Stimulated activated memory B cell treated with anti-CD40 and anti-IgM and Interleukin-4, amounts not matched to agents 10 μg/mL and 1 μg/mL and 100 μg/mL, for 72 hours (primary cell): ENCODE results near the gene EEF1E1.
A peak's percentile ranks its signal among the peaks of the same experiment; 100 is the strongest.
"Not testable (repeated sequence)": the region's sequence is repeated elsewhere in the genome, so short reads cannot be mapped to it uniquely, and the experiment has no call there.

Experiments used
- ATAC-seq: fragments of 150-1000 bp; cut with Tn5 transposase; 2 replicates; pipeline ENCODE4 v1.10.0; 2021
- H3K27ac Mint-ChIP-seq: one replicate; pipeline ENCODE4 v1.8.0; 2022; ENCODE audit warnings: mild to moderate bottlenecking, mixed read lengths
- H3K27me3 Mint-ChIP-seq: one replicate; pipeline ENCODE4 v1.8.0; 2022; ENCODE audit warnings: mixed read lengths
- H3K36me3 Mint-ChIP-seq: one replicate; pipeline ENCODE4 v1.8.0; 2022; ENCODE audit warnings: mixed read lengths
- H3K4me1 Mint-ChIP-seq: one replicate; pipeline ENCODE4 v1.8.0; 2022; ENCODE audit warnings: mixed read lengths
- H3K4me3 Mint-ChIP-seq: one replicate; pipeline ENCODE4 v1.8.0; 2022; ENCODE audit warnings: mild to moderate bottlenecking, moderate library complexity, mixed read lengths
- H3K9me3 Mint-ChIP-seq: one replicate; pipeline ENCODE4 v1.8.0; 2022; ENCODE audit warnings: mixed read lengths

The EEF1E1 gene

DNA sequence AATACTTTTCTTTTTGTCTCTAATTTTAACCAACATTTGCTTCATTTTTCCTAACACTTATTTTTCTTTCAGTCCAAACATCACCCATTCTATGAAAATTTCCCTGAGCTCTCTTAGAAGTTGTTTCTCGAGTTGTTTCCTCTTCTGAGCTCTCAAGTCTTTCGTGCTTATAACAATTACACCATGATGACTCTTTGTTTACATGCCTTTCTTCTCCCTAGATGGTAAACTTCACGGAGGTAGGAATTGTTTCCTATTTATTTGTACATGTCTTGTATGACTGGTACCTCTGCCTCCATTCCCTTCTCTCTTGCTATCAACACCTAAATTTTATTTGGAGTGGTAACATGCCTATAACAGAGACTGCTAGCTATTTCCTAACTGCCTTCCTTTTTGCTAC lies 44.6 kb downstream of the EEF1E1 start:
- peaks cover 9% of the 10 kb centered on the region for H3K4me1 Mint-ChIP-seq
- no peak for ATAC-seq
- H3K36me3 Mint-ChIP-seq: peaks cover 34% of the 10 kb centered on the region
- H3K9me3 Mint-ChIP-seq: no peaks in the 10 kb centered on the region
- H3K4me3 Mint-ChIP-seq: no peak overlapping the region
- no peaks in the 10 kb centered on the region for H3K27me3 Mint-ChIP-seq
- H3K27ac Mint-ChIP-seq: no peak overlapping the region

DNA sequence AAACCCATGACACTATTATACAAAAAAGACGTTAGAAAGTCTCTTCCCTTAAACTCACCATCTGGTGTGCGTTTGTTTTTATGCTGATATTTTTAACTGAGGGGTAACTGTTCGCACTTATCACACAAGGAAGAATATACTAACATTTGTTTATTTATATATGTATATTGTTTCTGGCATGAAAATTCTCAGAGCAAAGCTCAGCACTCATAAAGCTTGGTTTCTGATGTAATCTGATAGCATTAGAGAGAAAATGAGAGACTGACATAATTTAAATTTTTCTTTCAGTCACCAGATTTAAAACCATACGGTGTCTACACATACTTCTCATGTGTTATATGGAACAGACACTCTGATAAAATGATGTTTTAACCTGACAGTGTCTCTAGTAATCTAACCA lies 45.1 kb downstream of the EEF1E1 start:
- ATAC-seq: no peak
- peaks cover 39% of the 10 kb centered on the region for H3K36me3 Mint-ChIP-seq
- H3K4me1 Mint-ChIP-seq: peaks cover 9% of the 10 kb centered on the region
- H3K27me3 Mint-ChIP-seq: no peaks in the 10 kb centered on the region
- H3K27ac Mint-ChIP-seq: no peak overlapping the region
- H3K9me3 Mint-ChIP-seq: no peaks in the 10 kb centered on the region
- no peak overlapping the region for H3K4me3 Mint-ChIP-seq

DNA sequence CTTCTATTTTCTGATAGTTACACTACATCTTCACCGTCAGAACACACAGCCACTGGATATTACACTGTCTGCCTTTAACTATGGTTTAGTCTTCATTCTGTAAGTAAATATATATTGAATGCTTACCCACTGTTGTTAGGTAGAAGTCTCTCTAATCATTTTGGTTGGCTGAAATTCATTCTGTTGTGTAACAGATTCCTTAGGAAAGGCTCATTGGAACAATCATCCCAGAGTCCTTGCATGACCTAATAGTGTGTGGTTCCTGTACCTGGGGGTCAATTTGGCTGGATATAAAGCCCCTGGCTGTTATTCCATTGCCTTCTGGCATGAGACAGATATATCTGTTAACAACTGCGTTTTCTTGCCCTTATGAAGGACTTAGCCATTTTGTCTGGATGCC lies 48.1 kb downstream of the EEF1E1 start:
- Mint-ChIP-seq H3K4me3 (no peak overlapping the region), H3K27ac (no peak overlapping the region), H3K36me3 (peaks cover 44% of the 10 kb centered on the region)

DNA sequence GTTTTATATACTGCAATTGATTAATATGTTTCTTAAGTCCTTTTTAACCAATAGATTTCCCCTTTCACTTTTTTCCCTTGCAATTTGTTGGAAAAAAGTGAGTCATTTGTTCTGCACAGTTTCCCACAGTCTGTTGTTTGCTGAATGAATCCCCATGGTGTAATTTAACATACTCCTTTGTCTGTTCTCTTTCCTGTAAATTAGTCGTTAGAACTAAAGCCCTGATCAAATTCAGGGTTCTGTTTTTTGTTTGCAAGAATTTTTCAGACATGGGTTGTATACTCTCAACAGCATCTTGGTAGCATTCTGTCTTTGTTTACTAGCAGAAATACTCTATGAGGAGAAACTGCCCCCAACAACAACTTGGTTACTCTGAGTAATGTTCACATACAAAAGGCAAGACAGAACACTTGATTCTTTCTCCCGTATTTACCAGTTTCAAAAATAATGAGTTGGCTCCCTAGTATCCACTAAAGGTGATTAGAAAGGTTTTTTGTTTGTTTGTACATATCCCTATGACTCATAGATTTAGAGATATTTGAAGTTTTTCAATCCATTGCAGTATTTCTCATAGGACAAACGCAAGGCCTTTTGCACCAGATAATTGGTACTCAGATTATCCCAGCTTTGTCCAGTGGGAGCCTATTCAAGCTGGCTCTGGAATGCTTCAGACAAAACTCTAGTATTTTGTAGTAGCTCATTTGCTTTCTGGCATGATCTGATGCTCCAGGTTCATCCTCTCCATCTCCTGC lies 54.6 kb downstream of the EEF1E1 start:
- no peak overlapping the region for H3K4me3 Mint-ChIP-seq
- H3K27me3 Mint-ChIP-seq: no peaks in the 10 kb centered on the region
- H3K4me1 Mint-ChIP-seq: peaks cover 5% of the 10 kb centered on the region
- no peak overlapping the region for H3K27ac Mint-ChIP-seq
- peaks cover 82% of the 10 kb centered on the region for H3K36me3 Mint-ChIP-seq
- H3K9me3 Mint-ChIP-seq: peaks cover 9% of the 10 kb centered on the region
- ATAC-seq: no peak

More for the DNA sequence above, 48.1 kb downstream of the EEF1E1 start:
- peaks cover 9% of the 10 kb centered on the region for H3K4me1 Mint-ChIP-seq
- H3K27me3 Mint-ChIP-seq: no peaks in the 10 kb centered on the region
- H3K9me3 Mint-ChIP-seq: no peaks in the 10 kb centered on the region
- ATAC-seq: no peak

DNA sequence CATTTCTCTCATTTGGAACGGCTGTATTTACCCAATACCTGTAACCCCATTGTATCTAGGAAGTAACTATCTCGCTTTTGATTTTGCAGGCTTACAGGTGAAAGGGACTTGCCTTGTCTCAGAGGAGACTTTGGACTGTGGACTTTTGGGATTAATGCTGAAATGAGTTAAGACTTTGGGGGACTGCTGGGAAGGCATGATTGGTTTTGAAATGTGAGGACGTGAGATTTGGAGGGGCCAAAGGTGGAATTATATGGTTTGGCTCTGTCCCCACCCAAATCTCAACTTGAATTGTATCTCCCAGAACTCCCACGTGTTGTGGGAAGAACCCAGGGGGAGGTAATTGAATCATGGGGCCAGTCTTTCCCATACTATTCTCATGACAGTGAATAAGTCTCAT lies 56.6 kb downstream of the EEF1E1 start:
- not testable (repeated sequence) for H3K4me3 Mint-ChIP-seq, H3K27ac Mint-ChIP-seq, ATAC-seq, H3K9me3 Mint-ChIP-seq, H3K27me3 Mint-ChIP-seq
- Mint-ChIP-seq H3K36me3 (peaks cover 73% of the 10 kb centered on the region), H3K4me1 (peaks cover 12% of the 10 kb centered on the region)

DNA sequence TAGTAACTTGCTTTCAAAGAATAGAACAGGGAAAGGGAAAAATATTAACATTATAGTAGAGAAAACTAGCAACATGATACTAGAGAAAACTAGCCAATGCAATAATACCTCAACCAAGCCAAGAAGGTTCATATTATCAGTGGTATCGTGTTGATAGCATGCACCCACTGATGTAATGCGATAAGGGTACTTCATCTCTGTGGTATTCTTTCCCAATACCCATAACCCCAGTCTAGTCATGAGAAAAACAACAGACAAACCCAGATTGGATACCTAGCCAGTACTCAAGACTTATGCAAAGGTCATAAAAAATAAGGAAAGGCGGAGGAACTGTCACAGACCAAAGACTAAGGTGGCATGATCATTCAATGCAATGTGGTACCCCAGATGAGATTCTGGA lies 59.1 kb downstream of the EEF1E1 start:
- peaks cover 77% of the 10 kb centered on the region for H3K36me3 Mint-ChIP-seq
- peaks cover 12% of the 10 kb centered on the region for H3K9me3 Mint-ChIP-seq
- H3K4me1 Mint-ChIP-seq: peaks cover 12% of the 10 kb centered on the region
- no peaks in the 10 kb centered on the region for H3K27me3 Mint-ChIP-seq
- peak overlapping the region; percentile 45 for H3K27ac Mint-ChIP-seq
- no peak overlapping the region for H3K4me3 Mint-ChIP-seq
- no peak for ATAC-seq

DNA sequence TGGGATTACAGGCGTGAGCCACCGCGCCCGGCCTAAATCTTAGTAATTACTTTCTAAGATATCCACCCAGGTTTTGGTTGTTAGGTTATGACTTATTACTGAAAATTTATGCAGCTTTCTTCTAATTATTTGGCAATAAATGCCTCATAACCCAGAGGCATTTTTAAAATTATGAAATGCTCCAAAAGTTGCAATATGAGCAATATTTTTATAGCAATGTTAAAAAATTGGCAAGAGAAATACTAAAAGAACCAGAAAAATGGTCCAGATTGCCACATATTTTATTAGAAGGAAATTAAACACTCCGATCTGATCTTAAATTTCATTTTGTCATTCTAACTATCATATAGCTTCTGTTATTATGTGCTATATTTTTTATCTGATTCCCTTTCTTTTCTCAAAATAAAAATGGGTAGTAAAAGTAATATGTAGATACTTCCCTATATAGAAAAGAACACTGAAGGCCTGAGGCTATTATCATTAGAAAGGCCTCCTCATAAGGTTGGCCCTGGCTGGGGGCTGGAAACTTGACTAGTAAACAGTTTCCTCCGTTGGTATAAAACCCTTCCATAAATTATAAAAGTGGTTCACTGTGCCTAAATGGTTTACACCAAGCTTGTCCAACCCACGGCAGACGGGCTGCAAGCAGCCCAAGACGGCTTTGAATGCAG lies 60.3 kb downstream of the EEF1E1 start:
- H3K4me1 Mint-ChIP-seq: peaks cover 22% of the 10 kb centered on the region
- peaks cover 12% of the 10 kb centered on the region for H3K9me3 Mint-ChIP-seq
- no peak for ATAC-seq
- peaks cover 77% of the 10 kb centered on the region for H3K36me3 Mint-ChIP-seq
- H3K27ac Mint-ChIP-seq: peak overlapping the region; percentile 45
- no peaks in the 10 kb centered on the region for H3K27me3 Mint-ChIP-seq
- no peak overlapping the region for H3K4me3 Mint-ChIP-seq

DNA sequence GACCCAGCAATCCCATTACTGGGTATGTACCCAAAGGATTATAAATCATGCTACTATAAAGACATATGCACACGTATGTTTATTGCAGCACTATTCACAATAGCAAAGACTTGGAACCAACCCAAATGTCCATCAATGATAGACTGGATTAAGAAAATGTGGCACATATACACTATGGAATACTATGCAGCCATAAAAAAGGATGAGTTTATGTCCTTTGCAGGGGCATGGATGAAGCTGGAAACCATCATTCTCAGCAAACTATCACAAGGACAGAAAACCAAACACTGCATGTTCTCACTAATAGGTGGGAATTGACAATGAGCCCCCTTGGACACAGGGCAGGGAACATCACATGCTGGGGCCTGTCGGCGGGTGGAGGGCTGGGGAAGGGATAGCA lies 68.2 kb downstream of the EEF1E1 start:
- H3K36me3 Mint-ChIP-seq: peaks cover 78% of the 10 kb centered on the region
- ATAC-seq: not testable (repeated sequence)
- H3K4me1 Mint-ChIP-seq: peaks cover 60% of the 10 kb centered on the region

DNA sequence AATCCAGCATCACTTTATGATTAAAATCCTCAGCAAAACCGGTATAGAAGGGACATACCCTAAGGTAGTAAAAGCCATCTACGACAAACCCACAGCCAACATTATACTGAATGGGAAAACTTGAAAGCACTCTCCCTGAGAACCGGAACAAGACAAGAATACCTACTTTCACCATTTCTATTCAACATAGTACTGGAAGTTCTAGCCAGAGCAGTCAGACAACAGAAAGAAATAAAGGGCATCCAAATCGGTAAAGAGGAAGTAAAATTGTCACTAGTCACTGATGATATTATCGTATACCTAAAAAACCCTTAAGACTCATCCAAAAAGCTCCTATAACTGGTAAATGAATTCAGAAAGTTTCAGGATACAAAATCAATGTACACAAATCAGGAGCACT lies 71.4 kb downstream of the EEF1E1 start:
- H3K36me3 Mint-ChIP-seq: peaks cover 58% of the 10 kb centered on the region
- H3K4me3 Mint-ChIP-seq: peak overlapping the region; percentile 46
- H3K27ac Mint-ChIP-seq: peak overlapping the region; percentile 74
- H3K27me3 Mint-ChIP-seq: no peaks in the 10 kb centered on the region
- peaks cover 41% of the 10 kb centered on the region for H3K4me1 Mint-ChIP-seq
- peaks cover 10% of the 10 kb centered on the region for H3K9me3 Mint-ChIP-seq
- ATAC-seq: no peak

More for the DNA sequence above, 68.2 kb downstream of the EEF1E1 start:
- not testable (repeated sequence) for H3K27me3 Mint-ChIP-seq, H3K4me3 Mint-ChIP-seq, H3K27ac Mint-ChIP-seq
- peaks cover 13% of the 10 kb centered on the region for H3K9me3 Mint-ChIP-seq
